Measurements from ENCODE around the gene FNIP1. TPM values are rescaled to one million over a fixed set of nuclear protein-coding genes. Genes with fewer than 3 reads are reported as not detected.

The FNIP1 gene
- total and polyA plus RNA-seq, 2 donors (not counting 1 experiment from before 2014, with no cell fraction given) = 10.3 to 52.8 TPM

- H3K9me3 ChIP-seq (ENCODE audit: control extremely low read depth in 1 of 3, control insufficient read depth in 2 of 3, insufficient read depth in 1 of 3, low read length in 2 of 3) = no peaks in the 10 kb centered on the region
- no peaks in the 10 kb centered on the region for H3K9me3 Mint-ChIP-seq (ENCODE audit: insufficient read depth)
- no peaks in the 10 kb centered on the region for H3K27me3 Mint-ChIP-seq
- H3K4me2 ChIP-seq (replicated peaks; ENCODE audit: low read depth, low read length, poor library complexity, severe bottlenecking) = no peak overlapping the region
- no peak overlapping the region for H3K27ac Mint-ChIP-seq
- ATAC-seq (ENCODE audit: low read depth) (no peak), DNase-seq (no peak)
- H3K9ac ChIP-seq (ENCODE audit: low read length) = no peak overlapping the region
- no peaks in the 10 kb centered on the region for H3K36me3 ChIP-seq (replicated peaks in 1 of 2; ENCODE audit: control extremely low read depth in 1 of 2, control insufficient read depth in 1 of 2, extremely low read depth in 1 of 2, insufficient read depth in 2 of 2, low read length in 1 of 2)
- H4K20me1 ChIP-seq (ENCODE audit: control insufficient read depth, insufficient read depth, low read length, poor library complexity, severe bottlenecking) = peaks cover 49% of the 10 kb centered on the region
- TF ChIP-seq EZH2 (IDR thresholded peaks at IDR 0.05; ENCODE audit: borderline replicate concordance, insufficient read depth, low read depth, low read length, poor library complexity, severe bottlenecking) (no peak), CTCF (IDR thresholded peaks at IDR 0.05) (no peak)
- no peak overlapping the region for H3K4me3 Mint-ChIP-seq
- H3K4me1 ChIP-seq (ENCODE audit: control insufficient read depth in 2 of 2, insufficient read depth in 2 of 2, low read length in 2 of 2) = peaks cover 3 to 12% of the 10 kb centered on the region in 2 donors
- no peak overlapping the region for H2AFZ ChIP-seq (ENCODE audit: insufficient read depth, low read depth, low read length, poor library complexity, severe bottlenecking)
- peaks cover 30% of the 10 kb centered on the region for H3K4me1 Mint-ChIP-seq
- ChIA-PET CTCF (interaction anchor here (0.7 kb wide), 1 partner anchor 19 kb away, joined by 3 read pairs; no protein-coding TSS in a partner anchor), POLR2A (no interaction called here)
- no CpG with 5 or more reads among the region's 1 CpG for WGBS (ENCODE audit: insufficient coverage)
- intact Hi-C loops (cut with micrococcal nuclease) = no loop called here
- H3K27ac ChIP-seq (ENCODE audit: low read length in 2 of 2) = no peak overlapping the region
- H3K4me3 ChIP-seq (ENCODE audit: control extremely low read depth in 1 of 5, extremely low read depth in 1 of 5, insufficient read depth in 1 of 5, low read depth in 2 of 5, low read length in 4 of 5) = no peak overlapping the region
- H3K79me2 ChIP-seq (ENCODE audit: control insufficient read depth, insufficient read depth, low read length) = peaks cover 90% of the 10 kb centered on the region
- no peaks in the 10 kb centered on the region for H3K27me3 ChIP-seq (replicated peaks in 1 of 4; ENCODE audit: control extremely low read depth in 1 of 4, control insufficient read depth in 3 of 4, insufficient read depth in 4 of 4, low read length in 3 of 4)
Measured at GRCh38 chr5:131776450-131776849, 20.4 kb downstream of the FNIP1 start.

- Histone ChIP-seq H4K20me1 (ENCODE audit: control insufficient read depth, insufficient read depth, low read length, poor library complexity, severe bottlenecking) (peaks cover 44% of the 10 kb centered on the region), H3K79me2 (ENCODE audit: control insufficient read depth, insufficient read depth, low read length) (peaks cover 89% of the 10 kb centered on the region), H3K4me1 (ENCODE audit: control insufficient read depth in 2 of 2, insufficient read depth in 2 of 2, low read length in 2 of 2) (peaks cover 10 to 26% of the 10 kb centered on the region in 2 donors), H3K4me2 (replicated peaks; ENCODE audit: low read depth, low read length, poor library complexity, severe bottlenecking) (no peak overlapping the region), H3K9ac (ENCODE audit: low read length) (no peak overlapping the region), H3K9me3 (ENCODE audit: control extremely low read depth in 1 of 3, control insufficient read depth in 2 of 3, insufficient read depth in 1 of 3, low read length in 2 of 3) (no peaks in the 10 kb centered on the region), H2AFZ (ENCODE audit: insufficient read depth, low read depth, low read length, poor library complexity, severe bottlenecking) (no peak overlapping the region), H3K27ac (ENCODE audit: low read length in 2 of 2) (no peak overlapping the region), H3K36me3 (replicated peaks in 1 of 2; ENCODE audit: control extremely low read depth in 1 of 2, control insufficient read depth in 1 of 2, extremely low read depth in 1 of 2, insufficient read depth in 2 of 2, low read length in 1 of 2) (no peaks in the 10 kb centered on the region), H3K4me3 (ENCODE audit: control extremely low read depth in 1 of 5, extremely low read depth in 1 of 5, insufficient read depth in 1 of 5, low read depth in 2 of 5, low read length in 4 of 5) (no peak overlapping the region), H3K27me3 (replicated peaks in 1 of 4; ENCODE audit: control extremely low read depth in 1 of 4, control insufficient read depth in 3 of 4, insufficient read depth in 4 of 4, low read length in 3 of 4) (no peaks in the 10 kb centered on the region)
- Mint-ChIP-seq H3K27me3 (no peaks in the 10 kb centered on the region), H3K4me3 (no peak overlapping the region), H3K9me3 (ENCODE audit: insufficient read depth) (no peaks in the 10 kb centered on the region), H3K4me1 (peaks cover 28% of the 10 kb centered on the region), H3K27ac (no peak overlapping the region)
- WGBS (ENCODE audit: insufficient coverage) = no CpG with 5 or more reads among the region's 4 CpGs
- intact Hi-C loops (cut with micrococcal nuclease) = loop anchor here (5.0 kb wide), 1 partner anchor 38 kb away; no protein-coding TSS in a partner anchor
- TF ChIP-seq EZH2 (IDR thresholded peaks at IDR 0.05; ENCODE audit: borderline replicate concordance, insufficient read depth, low read depth, low read length, poor library complexity, severe bottlenecking) (no peak), CTCF (IDR thresholded peaks at IDR 0.05) (no peak)
- ATAC-seq (ENCODE audit: low read depth) = no peak
- POLR2A ChIA-PET = no interaction called here
- CTCF ChIA-PET = no interaction called here
- no peak for DNase-seq
Measured at GRCh38 chr5:131774652-131775367, 22.0 kb downstream of the FNIP1 start.
